Omental fat pad (tissue), 4 donors: ENCODE data around the gene AKIRIN2. TPM values are rescaled to one million over a fixed set of nuclear protein-coding genes. Genes with fewer than 3 reads are reported as not detected.
A peak's percentile ranks its signal among the peaks of the same experiment; 100 is the strongest.

ENCODE experiments used
- ATAC-seq: fragments of 150-250 bp; one replicate; pipeline ENCODE4 v1.9.1; 2016; ENCODE audit warnings: mild to moderate bottlenecking, moderate library complexity; ENCODE audit not compliant: low FRiP score
- DNase-seq: peaks from one replicate; pipeline ENCODE4 v3.0.0-alpha.2; 2019; ENCODE audit warnings: low spot score
- total RNA-seq, 4 donors: library from RNA; depleted of rRNA; stranded (reverse); fragments of >200 nt; gene quantifications; one replicate each; pipeline ENCODE4 v1.1.0, GENCODE V29; 2016
- TF ChIP-seq, protein P1 (sequence below), 3 donors: fragments of 450-650 bp; IDR thresholded peaks; one replicate each; pipeline ENCODE4 v1.5.1; 2016 to 2017; ENCODE audit warnings: antibody characterized with exemption in 3 of 3, mild to moderate bottlenecking in 3 of 3, moderate library complexity in 2 of 3

AKIRIN2 gene
- total RNA-seq, 4 donors from 2014 or later: 22.9 to 41.6 (median 34.6) TPM

DNA sequence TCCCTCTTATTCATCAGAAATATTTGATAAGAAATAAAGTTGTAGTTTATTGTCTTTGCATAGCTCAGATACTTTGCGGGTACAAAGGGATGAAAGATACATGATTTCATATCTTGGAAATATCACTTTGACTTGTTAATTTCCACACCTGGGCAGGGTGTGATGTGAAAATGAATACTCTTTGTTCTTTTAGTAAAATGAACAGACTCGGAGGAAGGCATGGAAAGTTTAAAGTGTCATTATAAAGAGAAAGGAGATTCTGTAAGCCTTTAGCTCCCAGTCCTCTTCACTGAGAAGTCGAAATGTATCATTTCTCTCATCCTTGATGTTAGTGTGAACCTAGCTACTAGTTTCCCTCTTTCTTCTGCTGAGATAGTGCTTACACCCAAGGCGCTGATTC is 36.7 kb upstream of the AKIRIN2 start:
- ATAC-seq (no peak), DNase-seq (no peak)

DNA sequence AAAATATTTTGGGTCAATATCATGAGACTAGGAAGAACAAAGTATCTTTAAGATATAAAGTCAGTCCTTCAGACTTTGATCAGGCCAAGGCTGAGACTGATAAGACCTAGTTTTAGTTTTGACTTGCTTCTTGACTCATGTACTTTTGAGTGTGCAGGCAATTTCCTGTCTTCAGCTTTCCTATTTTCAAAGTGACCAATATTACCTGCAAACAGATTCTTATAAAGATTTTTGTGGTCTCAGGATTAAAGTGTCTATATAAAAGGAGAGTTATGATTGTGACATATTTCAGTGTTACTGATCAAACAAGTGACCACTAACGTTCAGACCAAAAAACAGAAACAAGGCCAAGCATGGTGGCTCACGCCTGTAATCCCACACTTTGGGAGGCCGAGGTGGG is 36.0 kb upstream of the AKIRIN2 start:
- TF ChIP-seq, protein P1, sequence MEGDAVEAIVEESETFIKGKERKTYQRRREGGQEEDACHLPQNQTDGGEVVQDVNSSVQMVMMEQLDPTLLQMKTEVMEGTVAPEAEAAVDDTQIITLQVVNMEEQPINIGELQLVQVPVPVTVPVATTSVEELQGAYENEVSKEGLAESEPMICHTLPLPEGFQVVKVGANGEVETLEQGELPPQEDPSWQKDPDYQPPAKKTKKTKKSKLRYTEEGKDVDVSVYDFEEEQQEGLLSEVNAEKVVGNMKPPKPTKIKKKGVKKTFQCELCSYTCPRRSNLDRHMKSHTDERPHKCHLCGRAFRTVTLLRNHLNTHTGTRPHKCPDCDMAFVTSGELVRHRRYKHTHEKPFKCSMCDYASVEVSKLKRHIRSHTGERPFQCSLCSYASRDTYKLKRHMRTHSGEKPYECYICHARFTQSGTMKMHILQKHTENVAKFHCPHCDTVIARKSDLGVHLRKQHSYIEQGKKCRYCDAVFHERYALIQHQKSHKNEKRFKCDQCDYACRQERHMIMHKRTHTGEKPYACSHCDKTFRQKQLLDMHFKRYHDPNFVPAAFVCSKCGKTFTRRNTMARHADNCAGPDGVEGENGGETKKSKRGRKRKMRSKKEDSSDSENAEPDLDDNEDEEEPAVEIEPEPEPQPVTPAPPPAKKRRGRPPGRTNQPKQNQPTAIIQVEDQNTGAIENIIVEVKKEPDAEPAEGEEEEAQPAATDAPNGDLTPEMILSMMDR (IDR thresholded peaks at IDR 0.05): no peak
- DNase-seq (no peak), ATAC-seq (no peak)

More for the DNA sequence above, 36.7 kb upstream of the AKIRIN2 start:
- TF ChIP-seq, protein P1 (IDR thresholded peaks at IDR 0.05): no peak

DNA sequence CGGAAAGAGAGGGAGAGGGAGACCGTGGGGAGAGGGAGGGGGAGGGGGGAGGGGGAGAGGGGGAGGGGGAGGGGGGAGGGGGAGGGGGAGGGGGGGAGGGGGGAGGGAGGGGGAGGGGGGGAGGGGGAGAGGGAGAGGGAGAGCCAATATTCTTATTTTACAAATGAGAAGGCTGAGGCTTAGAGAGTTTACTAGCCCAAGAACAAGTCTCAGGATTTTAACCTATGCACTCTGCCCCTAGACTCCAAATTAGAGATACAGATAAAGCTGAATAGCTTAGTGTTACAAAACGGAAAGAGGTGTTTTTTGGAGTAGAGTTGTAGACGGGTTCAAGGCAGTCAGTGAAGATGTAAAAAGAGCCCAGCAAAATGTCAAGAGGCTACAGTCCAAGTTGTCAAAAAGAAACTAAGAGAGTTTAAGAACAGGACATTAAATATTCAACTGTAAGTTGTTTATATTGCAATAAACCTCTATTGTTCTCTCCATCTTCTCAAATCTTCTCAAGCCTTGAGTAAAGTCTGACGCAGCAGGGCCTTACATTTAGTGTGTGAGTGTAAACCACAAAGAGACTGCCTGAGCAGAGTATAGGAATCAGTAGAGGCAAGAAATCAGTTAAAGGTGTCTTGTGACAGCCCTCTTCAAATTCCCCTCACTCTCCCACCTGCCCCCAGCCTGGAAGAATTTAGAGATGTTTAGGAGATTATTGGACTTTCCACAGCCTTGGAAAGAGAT is 34.9 kb upstream of the AKIRIN2 start:
- DNase-seq (no peak), ATAC-seq (no peak)
- TF ChIP-seq, protein P1 (IDR thresholded peaks at IDR 0.05): no peak

DNA sequence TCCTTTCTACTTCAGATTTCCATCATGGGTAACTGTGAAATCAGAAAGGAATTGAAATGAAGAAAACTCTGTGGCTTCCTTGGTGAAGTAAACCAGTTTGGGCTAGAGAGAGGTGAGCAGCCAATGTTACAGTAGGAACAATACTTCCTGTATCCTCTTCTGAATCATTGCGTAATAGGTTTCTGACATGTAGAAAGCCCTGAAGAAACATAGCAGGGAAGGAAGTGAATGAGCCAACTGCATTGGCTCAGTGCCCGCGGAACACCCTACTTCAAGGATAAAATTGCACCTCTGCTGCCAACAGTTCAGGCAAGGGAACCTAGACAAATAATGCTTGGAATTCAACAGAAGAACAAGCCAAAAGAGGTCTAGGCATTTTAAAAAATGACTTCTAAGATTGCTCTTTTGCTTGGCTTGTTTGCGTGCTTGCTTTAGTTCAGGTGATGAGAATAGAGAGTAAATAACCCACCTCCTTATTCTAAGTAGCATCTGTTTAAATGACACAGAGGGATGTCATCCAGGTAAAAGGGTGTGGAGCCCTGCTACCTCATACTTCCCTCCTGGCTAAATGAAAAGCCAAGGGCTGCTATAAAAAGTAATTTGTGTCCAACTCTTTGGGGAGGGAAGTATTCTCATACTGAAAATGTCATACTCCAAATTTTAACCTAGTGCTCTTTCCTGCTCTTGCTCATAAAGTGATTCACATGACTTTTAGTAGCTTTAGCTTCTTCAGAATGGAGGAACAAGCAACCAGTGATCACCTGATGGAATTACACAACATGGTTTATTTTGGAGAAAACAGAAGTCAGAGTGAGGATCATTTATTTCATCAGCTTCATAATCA is 30.0 kb upstream of the AKIRIN2 start:
- DNase-seq (peak; percentile 85), ATAC-seq (peak; percentile 94)
- TF ChIP-seq, protein P1 (IDR thresholded peaks at IDR 0.05): no peak

DNA sequence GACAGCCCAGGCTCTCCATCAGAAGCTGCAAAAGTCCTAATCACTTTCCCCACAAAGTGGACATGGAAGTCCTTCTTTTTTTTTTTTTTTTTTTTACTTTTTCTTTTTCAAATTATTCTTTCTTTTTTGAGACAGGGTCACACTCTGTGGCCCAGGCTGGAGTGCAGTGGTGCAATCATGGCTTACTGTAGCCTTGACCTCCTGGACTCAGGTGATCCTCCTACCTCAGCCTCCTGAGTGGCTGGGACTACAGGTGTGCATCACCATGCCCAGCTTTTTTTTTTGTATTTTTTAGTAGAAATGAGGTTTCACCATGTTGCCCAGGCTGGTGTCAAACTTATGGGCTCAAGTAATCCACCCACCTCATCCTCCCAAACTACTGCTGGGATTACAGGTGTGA is 29.0 kb upstream of the AKIRIN2 start:
- TF ChIP-seq, protein P1 (IDR thresholded peaks at IDR 0.05): no peak
- ATAC-seq (no peak), DNase-seq (no peak)

DNA sequence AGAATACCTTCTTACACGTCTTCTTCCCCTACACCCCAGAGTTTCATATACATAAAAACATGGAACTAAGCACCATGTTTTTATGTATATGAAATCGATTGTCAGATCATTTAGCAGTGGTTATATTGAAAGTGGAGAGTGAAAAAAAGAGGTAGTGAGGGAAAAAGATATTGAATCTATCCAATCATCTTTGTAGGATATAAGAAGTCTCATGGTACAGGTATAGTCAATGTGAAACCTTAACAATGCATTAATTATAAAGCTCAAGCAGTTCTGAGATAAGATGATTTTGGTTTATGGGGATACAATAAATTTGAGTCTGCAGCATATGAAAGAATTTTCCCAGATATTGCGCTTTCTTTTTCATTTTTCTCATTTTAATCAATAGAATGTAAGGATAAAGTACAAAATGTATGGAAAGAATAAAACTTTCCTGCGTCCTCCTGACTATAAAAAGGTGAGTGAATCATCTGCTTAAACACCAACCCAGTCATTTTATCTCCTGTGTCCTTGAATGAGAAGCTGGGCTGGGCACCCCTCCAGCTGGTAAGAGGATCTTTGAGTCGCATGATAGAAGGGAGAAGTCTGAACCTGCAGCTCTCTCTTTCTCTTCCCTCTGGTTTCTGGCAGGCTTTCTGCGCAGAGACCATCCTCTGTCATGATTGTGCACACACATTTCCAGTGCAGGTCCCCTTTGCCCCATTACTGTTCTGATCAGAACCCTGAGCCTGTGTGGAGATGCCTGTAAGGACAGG is 28.1 kb upstream of the AKIRIN2 start:
- TF ChIP-seq, protein P1 (IDR thresholded peaks at IDR 0.05): no peak
- DNase-seq (no peak), ATAC-seq (no peak)
